SK-N-MC (cell line): ENCODE measurements around the gene ROBO2.

Experiments used
- DNase-seq: peaks from one replicate; pipeline ENCODE4 v3.0.0-alpha.2; 2011; ENCODE audit warnings: low read depth, low spot score
- H3K27ac ChIP-seq: fragments of 200-600 bp; sonication (generic); 2 replicates; pipeline ENCODE4 v1.5.1; 2016; ENCODE audit warnings: mixed run types
- H3K36me3 ChIP-seq: fragments of 200-600 bp; sonication (generic); 2 replicates; pipeline ENCODE4 v1.6.1; 2017; ENCODE audit warnings: antibody characterized with exemption, low read length, mixed read lengths; ENCODE audit not compliant: insufficient read depth
- H3K4me3 ChIP-seq: fragments of 200-600 bp; sonication (generic); 2 replicates; pipeline ENCODE4 v1.5.1; 2016
- H3K9ac ChIP-seq: fragments of 200-600 bp; sonication (generic); 2 replicates; pipeline ENCODE4 v1.8.0; 2017; ENCODE audit warnings: mixed run types, mixed read lengths; ENCODE audit not compliant: insufficient read length
- H3K9me3 ChIP-seq: fragments of 200-600 bp; sonication (generic); 2 replicates; pipeline ENCODE4 v1.6.1; 2017; ENCODE audit warnings: low read depth, mild to moderate bottlenecking, antibody characterized with exemption, low read length, moderate library complexity, mixed read lengths
- EZH2 ChIP-seq: fragments of 200-600 bp; sonication (generic); IDR thresholded peaks from one replicate; pipeline ENCODE4 v1.6.1; 2017; ENCODE audit warnings: antibody characterized with exemption
- FOXP2 ChIP-seq: optimal IDR thresholded peaks from 2 replicates; pipeline ENCODE3; 2011; ENCODE audit warnings: mild to moderate bottlenecking, moderate library complexity; ENCODE audit not compliant: insufficient read depth; ENCODE audit errors: extremely low read length, control extremely low read depth
- POLR2AphosphoS5 ChIP-seq: IDR thresholded peaks from 2 replicates; pipeline ENCODE4 v1.6.1; 2012; ENCODE audit warnings: mild to moderate bottlenecking, low read depth, low read length, borderline replicate concordance

Gene ROBO2

DNA sequence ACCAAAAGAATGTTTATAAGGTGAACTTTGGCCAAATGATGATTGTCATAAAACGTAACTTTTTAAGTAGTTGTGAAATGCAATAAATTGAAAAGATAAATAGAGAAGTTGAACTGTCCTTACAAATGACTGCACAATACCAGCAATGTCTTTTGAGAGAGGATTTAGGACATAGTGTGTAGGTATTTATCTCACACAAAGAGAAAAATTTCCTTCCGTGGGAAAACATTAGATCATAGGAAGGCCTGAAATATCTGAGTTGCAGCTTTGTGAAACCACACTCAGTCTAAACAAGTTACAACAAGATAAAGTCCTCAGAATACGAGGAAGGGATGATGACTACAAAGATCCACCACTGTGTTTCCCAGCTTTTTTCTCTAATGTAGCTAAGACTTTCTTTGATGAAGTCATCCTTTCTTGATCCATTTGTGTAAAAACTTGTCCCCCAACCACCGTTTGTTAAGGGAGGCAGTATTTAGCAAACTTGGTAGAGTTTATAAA is 16.0 kb downstream of the ROBO2 start:
- no peaks in the 10 kb centered on the region for H3K9me3 ChIP-seq
- no peak overlapping the region for H3K4me3 ChIP-seq
- TF ChIP-seq FOXP2 (no peak), POLR2AphosphoS5 (no peak), EZH2 (no peak)
- no peak overlapping the region for H3K27ac ChIP-seq
- no peak for DNase-seq
- no peaks in the 10 kb centered on the region for H3K36me3 ChIP-seq
- H3K9ac ChIP-seq: no peak overlapping the region

DNA sequence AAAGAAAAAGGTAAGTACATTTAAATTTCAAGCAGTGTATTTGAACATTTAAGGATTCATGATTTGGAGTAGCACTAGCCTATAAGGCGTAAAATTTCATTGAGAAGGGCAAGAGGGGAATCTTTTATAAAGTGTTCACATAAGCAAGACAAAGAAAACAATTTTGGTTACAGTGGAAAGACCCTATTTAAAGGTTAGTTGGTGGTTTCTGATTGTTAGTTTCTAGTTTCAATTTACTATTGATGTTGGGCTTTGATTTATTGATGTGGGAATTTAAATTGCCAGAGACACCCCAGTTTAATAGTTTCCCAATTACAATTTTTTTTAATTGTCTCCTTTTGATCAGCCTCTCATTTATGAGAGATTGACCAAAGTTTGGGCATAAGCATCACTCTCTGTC is 19.5 kb downstream of the ROBO2 start:
- DNase-seq: no peak
- Histone ChIP-seq H3K9ac (no peak overlapping the region), H3K9me3 (no peaks in the 10 kb centered on the region), H3K4me3 (no peak overlapping the region), H3K36me3 (no peaks in the 10 kb centered on the region), H3K27ac (no peak overlapping the region)
- TF ChIP-seq EZH2 (no peak), FOXP2 (no peak), POLR2AphosphoS5 (no peak)

DNA sequence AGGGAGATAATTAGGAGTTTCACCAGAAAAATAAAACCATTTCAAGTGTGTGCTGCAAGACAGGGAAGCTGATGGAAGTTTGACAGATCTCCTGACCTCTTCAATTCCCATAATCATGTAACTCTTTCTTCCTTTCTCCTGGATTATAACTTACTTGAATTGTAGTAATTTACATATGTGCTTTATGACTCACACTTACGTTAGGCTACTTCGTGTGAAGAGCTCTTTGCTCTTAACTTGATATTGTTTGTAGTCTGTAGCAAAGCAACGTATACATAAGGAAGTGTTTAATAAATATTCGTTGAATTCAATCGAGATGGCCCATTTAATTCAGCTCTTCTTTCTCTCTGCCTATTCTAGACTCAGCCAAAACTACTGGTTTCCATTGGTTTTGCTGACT is 23.5 kb downstream of the ROBO2 start:
- Histone ChIP-seq H3K4me3 (no peak overlapping the region), H3K27ac (no peak overlapping the region), H3K9ac (no peak overlapping the region), H3K36me3 (no peaks in the 10 kb centered on the region), H3K9me3 (no peaks in the 10 kb centered on the region)
- DNase-seq: no peak
- TF ChIP-seq FOXP2: no peak

DNA sequence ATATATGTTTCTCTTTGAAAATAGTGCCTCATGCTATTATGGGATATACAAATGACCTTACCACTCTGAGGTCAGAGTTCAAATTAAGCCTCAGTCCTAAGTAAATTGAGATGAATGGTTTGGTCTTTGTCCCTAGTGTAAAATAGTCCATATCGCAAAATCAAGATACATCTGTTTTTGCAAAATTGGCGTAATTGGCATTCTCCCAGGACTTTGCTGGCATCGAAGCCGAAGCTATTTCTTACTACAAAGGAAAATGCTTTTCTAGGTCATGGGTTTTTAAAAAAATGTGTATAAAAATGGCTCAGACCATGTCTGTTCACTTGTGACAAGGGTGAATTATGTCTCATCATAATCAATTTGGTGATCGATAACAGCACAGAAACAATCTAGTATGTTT is 25.9 kb downstream of the ROBO2 start:
- H3K9ac ChIP-seq: no peak overlapping the region
- TF ChIP-seq EZH2: no peak
- no peak for TF ChIP-seq POLR2AphosphoS5
- TF ChIP-seq FOXP2: no peak
- no peak overlapping the region for H3K27ac ChIP-seq
- DNase-seq: no peak
- H3K36me3 ChIP-seq: no peaks in the 10 kb centered on the region
- no peak overlapping the region for H3K4me3 ChIP-seq
- H3K9me3 ChIP-seq: no peaks in the 10 kb centered on the region

DNA sequence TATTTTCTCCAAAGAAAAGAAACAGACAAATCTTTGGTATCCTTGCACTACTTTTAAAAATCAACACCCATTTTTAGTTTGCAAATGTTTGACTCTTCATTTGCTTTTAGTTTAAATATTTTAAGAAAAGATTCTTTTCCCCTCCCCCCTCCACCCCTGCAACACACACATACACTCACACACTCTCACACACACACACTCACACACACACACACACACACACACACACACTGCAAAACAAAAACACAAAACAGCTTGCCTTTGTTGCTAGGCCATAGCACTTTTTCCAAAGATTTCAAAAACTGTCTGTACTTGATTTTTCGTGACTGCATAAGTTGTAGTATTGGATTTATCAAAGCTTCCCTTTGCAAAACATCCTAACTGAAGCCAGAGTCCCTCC is 26.9 kb downstream of the ROBO2 start:
- Histone ChIP-seq H3K27ac (no peak overlapping the region), H3K9ac (no peak overlapping the region), H3K9me3 (no peaks in the 10 kb centered on the region), H3K36me3 (no peaks in the 10 kb centered on the region), H3K4me3 (no peak overlapping the region)
- DNase-seq: no peak
- no peak for TF ChIP-seq FOXP2

DNA sequence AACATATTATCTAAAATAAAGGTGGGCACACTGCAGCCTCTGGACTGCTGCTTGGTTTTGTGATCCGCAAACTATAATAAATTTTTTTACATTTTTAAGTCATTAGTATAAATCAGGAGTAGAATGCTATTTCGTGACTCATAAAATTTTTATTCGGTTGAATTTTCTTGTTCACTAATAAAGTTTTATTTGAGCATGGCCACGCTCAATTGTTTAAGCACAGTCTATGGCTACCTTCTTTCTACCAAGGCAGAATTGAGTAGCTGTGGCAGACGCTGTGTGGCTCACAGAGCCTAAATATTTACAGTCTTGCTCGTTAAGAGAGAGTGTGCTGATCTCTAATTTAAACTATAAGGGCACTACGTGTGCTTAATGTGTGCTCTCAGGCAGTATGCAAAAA is 28.9 kb downstream of the ROBO2 start:
- no peaks in the 10 kb centered on the region for H3K9me3 ChIP-seq
- no peaks in the 10 kb centered on the region for H3K36me3 ChIP-seq
- no peak overlapping the region for H3K9ac ChIP-seq
- no peak for DNase-seq
- H3K27ac ChIP-seq: no peak overlapping the region
- TF ChIP-seq POLR2AphosphoS5 (no peak), EZH2 (no peak), FOXP2 (no peak)
- H3K4me3 ChIP-seq: no peak overlapping the region

DNA sequence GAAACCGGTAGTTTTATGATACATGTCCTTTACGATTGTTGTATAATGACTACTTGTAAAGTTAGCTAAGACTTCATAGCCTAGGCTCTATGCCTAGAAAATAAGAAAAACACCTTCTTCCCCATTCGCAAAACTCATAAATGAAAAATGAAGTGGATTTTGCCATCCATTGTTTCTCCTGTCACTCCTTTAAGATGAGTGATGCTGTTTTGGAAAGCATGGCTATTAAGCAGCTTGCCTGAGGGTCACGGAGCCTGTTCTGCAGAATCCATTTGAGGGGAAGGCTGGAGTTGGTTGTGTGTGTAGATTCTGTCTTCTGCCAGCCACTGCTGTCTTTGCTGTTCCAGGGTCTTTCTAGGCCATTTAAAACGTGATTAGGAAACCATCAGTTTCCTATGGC is 31.5 kb downstream of the ROBO2 start:
- H3K9me3 ChIP-seq: no peaks in the 10 kb centered on the region
- H3K9ac ChIP-seq: no peak overlapping the region
- TF ChIP-seq FOXP2: no peak
- H3K4me3 ChIP-seq: no peak overlapping the region
- DNase-seq: no peak
- no peak overlapping the region for H3K27ac ChIP-seq
- H3K36me3 ChIP-seq: no peaks in the 10 kb centered on the region

DNA sequence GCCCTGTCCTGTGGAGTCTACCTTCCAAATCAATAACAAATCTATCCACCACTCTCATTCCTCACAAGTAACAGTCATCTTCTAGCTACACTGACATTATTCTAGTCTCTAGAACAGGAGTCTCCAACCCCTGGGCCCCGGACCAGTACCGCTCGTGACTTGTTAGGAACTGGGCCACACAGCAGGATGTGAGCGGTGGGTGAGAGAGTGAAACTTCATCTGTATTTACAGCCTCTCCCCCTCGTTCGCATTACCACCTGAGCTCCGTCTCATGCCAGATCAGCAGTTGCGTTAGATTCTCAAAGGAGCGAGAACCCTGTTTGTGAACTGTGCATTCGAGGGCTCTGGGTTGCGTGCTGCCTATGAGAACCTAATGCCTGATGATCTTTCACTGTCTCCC is 31.9 kb downstream of the ROBO2 start:
- Histone ChIP-seq H3K36me3 (no peaks in the 10 kb centered on the region), H3K27ac (no peak overlapping the region), H3K9ac (no peak overlapping the region), H3K4me3 (no peak overlapping the region), H3K9me3 (no peaks in the 10 kb centered on the region)
- no peak for TF ChIP-seq FOXP2
- DNase-seq: no peak

DNA sequence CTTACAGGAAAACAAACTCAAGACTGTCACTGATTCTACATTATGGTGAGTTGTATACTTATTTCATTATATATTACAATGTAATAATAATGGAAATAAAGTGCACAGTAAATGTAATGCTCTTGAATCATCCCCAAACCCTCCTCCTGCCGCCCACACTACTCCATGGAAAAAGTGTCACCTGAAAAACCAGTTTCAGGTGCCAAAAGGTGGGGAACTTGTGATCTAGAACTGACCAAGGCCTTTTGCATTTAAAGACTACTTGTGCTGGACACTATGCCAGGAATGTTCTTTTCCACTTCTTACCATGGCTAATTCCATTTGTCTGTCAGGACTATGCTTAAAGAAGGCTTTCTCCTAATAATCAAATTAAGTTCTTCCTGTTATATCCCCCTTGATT is 32.3 kb downstream of the ROBO2 start:
- TF ChIP-seq EZH2 (no peak), FOXP2 (no peak), POLR2AphosphoS5 (no peak)
- H3K4me3 ChIP-seq: no peak overlapping the region
- H3K9ac ChIP-seq: no peak overlapping the region
- DNase-seq: no peak
- no peak overlapping the region for H3K27ac ChIP-seq
- H3K9me3 ChIP-seq: no peaks in the 10 kb centered on the region
- H3K36me3 ChIP-seq: no peaks in the 10 kb centered on the region
